RWPE2 (cell line): ENCODE measurements around the gene TOP2A.

ENCODE experiments used
- ATAC-seq: fragments of 200-7000 bp; cut with Tn5 transposase; 3 replicates; pipeline ENCODE4 v1.9.1; 2021; ENCODE audit warnings: low read depth
- DNase-seq: peaks from one replicate; pipeline ENCODE4 v3.0.0-alpha.2; 2020; ENCODE audit warnings: low spot score
- H3K27ac ChIP-seq: fragments of 450-650 bp; 2 replicates; pipeline ENCODE4 v1.5.1; 2017; ENCODE audit warnings: mild to moderate bottlenecking; ENCODE audit not compliant: poor library complexity, severe bottlenecking
- H3K27me3 ChIP-seq: fragments of 250-450 bp; sonication (Bioruptor Pico); 2 replicates; pipeline ENCODE4 v1.5.1; 2021; ENCODE audit warnings: mild to moderate bottlenecking, moderate library complexity; ENCODE audit not compliant: insufficient read depth, poor library complexity, severe bottlenecking
- H3K36me3 ChIP-seq: fragments of 250-450 bp; sonication (Bioruptor Pico); 2 replicates; pipeline ENCODE4 v1.5.1; 2020; ENCODE audit warnings: low read depth, mild to moderate bottlenecking, moderate library complexity
- H3K4me1 ChIP-seq: fragments of 250-450 bp; sonication (Bioruptor Pico); 2 replicates; pipeline ENCODE4 v1.5.1; 2021; ENCODE audit warnings: mild to moderate bottlenecking, moderate library complexity; ENCODE audit not compliant: insufficient read depth, poor library complexity, severe bottlenecking
- H3K4me3 ChIP-seq: fragments of 250-450 bp; sonication (Bioruptor Pico); 2 replicates; pipeline ENCODE4 v1.5.1; 2021; ENCODE audit warnings: mild to moderate bottlenecking, moderate library complexity; ENCODE audit not compliant: severe bottlenecking
- H3K9me3 ChIP-seq: fragments of 250-450 bp; sonication (Bioruptor Pico); 2 replicates; pipeline ENCODE4 v1.5.1; 2021; ENCODE audit warnings: mild to moderate bottlenecking, moderate library complexity; ENCODE audit not compliant: severe bottlenecking
- TF ChIP-seq, protein P1 (sequence below): fragments of 450-650 bp; IDR thresholded peaks from one replicate; pipeline ENCODE4 v1.5.1; 2017; ENCODE audit warnings: mild to moderate bottlenecking, moderate library complexity; ENCODE audit not compliant: poor library complexity, severe bottlenecking

Gene TOP2A

DNA sequence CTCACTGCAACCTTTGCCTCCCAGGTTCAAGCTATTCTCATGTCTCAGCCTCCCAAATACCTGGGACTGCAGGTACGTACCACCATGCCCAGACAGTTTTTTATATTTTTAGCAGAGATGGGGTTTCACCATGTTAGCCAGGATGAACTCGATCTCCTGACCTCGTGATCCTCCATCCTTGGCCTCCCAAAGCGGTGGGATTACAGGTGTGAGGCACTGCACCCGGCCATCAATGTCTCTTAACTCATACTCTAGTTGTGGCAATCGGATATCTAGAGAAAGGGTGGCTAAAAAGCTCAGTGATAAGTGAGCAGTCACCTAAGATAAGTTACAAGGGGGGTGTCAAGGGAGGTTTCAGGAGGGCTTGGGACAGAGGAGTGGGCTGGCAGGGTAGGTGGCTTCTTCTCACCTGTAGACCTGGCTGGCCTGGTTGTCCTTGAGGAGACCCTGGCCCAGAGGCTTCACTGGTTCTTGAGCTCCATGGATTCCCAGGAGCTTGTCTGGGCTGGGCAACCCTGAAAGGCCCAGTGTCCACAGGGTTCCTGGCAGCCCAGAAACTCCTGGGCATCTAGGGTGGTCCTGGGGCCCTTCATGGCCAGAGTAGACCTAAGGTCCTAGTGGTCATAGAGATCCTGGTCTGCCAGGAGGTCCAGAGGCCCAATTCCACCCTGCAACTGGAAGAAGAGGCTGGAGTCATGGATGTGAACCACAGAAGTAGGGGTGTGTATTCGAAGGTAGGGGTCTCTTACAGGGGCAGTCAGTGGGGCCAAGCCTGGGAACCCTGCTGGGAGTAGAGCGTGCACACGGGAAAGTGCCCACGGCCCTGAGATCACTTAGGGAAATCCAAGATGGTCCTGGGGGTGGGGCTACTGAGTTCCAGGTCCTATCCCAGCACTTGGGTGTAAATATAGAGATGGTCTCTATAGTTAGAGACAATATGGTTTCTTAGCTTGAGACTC lies 12.9 kb upstream of the TOP2A start:
- TF ChIP-seq, protein P1, sequence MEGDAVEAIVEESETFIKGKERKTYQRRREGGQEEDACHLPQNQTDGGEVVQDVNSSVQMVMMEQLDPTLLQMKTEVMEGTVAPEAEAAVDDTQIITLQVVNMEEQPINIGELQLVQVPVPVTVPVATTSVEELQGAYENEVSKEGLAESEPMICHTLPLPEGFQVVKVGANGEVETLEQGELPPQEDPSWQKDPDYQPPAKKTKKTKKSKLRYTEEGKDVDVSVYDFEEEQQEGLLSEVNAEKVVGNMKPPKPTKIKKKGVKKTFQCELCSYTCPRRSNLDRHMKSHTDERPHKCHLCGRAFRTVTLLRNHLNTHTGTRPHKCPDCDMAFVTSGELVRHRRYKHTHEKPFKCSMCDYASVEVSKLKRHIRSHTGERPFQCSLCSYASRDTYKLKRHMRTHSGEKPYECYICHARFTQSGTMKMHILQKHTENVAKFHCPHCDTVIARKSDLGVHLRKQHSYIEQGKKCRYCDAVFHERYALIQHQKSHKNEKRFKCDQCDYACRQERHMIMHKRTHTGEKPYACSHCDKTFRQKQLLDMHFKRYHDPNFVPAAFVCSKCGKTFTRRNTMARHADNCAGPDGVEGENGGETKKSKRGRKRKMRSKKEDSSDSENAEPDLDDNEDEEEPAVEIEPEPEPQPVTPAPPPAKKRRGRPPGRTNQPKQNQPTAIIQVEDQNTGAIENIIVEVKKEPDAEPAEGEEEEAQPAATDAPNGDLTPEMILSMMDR = no peak
- ATAC-seq = no peak

GRCh38 chr17:40427002-40427491 lies 9.4 kb upstream of the TOP2A start:
- DNase-seq = no peak
- no peak for ATAC-seq
- Histone ChIP-seq H3K27ac (no peak overlapping the region), H3K4me3 (no peak overlapping the region), H3K27me3 (no peaks in the 10 kb centered on the region), H3K36me3 (no peaks in the 10 kb centered on the region), H3K4me1 (no peaks in the 10 kb centered on the region), H3K9me3 (no peaks in the 10 kb centered on the region)
- TF ChIP-seq, protein P1 = no peak

More for the DNA sequence above, 12.9 kb upstream of the TOP2A start:
- H3K36me3 ChIP-seq = no peaks in the 10 kb centered on the region
- no peaks in the 10 kb centered on the region for H3K9me3 ChIP-seq
- H3K4me3 ChIP-seq = no peak overlapping the region
- H3K27me3 ChIP-seq = no peaks in the 10 kb centered on the region
- H3K4me1 ChIP-seq = no peaks in the 10 kb centered on the region
- no peak for DNase-seq
- H3K27ac ChIP-seq = no peak overlapping the region

DNA sequence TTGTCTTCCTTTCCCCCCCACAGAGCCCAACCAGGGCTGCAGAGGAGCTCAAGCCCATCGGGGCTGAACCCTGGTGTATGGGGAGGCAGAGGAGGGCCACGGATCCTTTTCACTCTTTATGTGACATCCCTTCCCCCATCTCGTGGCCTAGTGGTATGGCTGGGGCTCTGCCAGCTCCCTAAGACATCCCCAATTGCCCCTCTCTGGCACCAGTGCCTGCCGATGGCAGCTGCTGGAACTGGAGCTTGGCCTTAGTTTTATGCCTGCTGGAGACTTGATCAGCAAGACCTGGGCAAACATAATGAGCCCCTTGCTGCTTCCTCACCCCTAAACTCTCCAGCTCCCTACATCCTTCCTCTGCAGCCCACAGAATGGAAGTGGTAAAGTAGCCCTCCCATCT lies 8.0 kb upstream of the TOP2A start:
- DNase-seq = no peak
- Histone ChIP-seq H3K27me3 (no peaks in the 10 kb centered on the region), H3K9me3 (no peaks in the 10 kb centered on the region), H3K4me1 (no peaks in the 10 kb centered on the region), H3K4me3 (no peak overlapping the region), H3K27ac (no peak overlapping the region), H3K36me3 (no peaks in the 10 kb centered on the region)
- TF ChIP-seq, protein P1 = no peak
- no peak for ATAC-seq

- no peak for ATAC-seq
- no peak overlapping the region for H3K27ac ChIP-seq
- no peak for DNase-seq
- TF ChIP-seq, protein P1 = peak; percentile 11
- H3K4me3 ChIP-seq = no peak overlapping the region
- peaks cover 5% of the 10 kb centered on the region for H3K4me1 ChIP-seq
- no peaks in the 10 kb centered on the region for H3K27me3 ChIP-seq
- H3K9me3 ChIP-seq = no peaks in the 10 kb centered on the region
- H3K36me3 ChIP-seq = no peaks in the 10 kb centered on the region
These were observed 5.4 kb upstream of the TOP2A start for GRCh38 chr17:40422990-40423633.
